DMS153 treated with DMSO at 0.1 percent for 48 hours (cell line): Measurements from ENCODE around the gene DLD.
"Not testable (repeated sequence)": the region's sequence is repeated elsewhere in the genome, so short reads cannot be mapped to it uniquely, and the experiment has no call there.

ENCODE experiments used
- DNase-seq: peaks from one replicate; lab custom pipeline; 2025; ENCODE audit not compliant: unreplicated experiment; lab: John Stamatoyannopoulos, UW

DLD gene

GRCh38 chr7:107914831-107915230 lies 23.8 kb downstream of the DLD start:
- no peak for DNase-seq

GRCh38 chr7:107915541-107915940 lies 24.6 kb downstream of the DLD start:
- no peak for DNase-seq

- DNase-seq: no peak
These were observed 27.0 kb downstream of the DLD start for GRCh38 chr7:107917763-107918651.

GRCh38 chr7:107918948-107919347 lies 28.0 kb downstream of the DLD start:
- no peak for DNase-seq

- DNase-seq: no peak
These were observed 29.2 kb downstream of the DLD start for GRCh38 chr7:107920048-107920772.

- not testable (repeated sequence) for DNase-seq
These were observed 30.8 kb downstream of the DLD start for GRCh38 chr7:107921826-107922225.

GRCh38 chr7:107922886-107923285 lies 31.9 kb downstream of the DLD start:
- DNase-seq: no peak

- DNase-seq: no peak
These were observed 34.0 kb downstream of the DLD start for GRCh38 chr7:107924841-107925504.

GRCh38 chr7:107926481-107926880 lies 35.5 kb downstream of the DLD start:
- no peak for DNase-seq

- DNase-seq: no peak
These were observed 40.9 kb downstream of the DLD start for GRCh38 chr7:107931740-107932515.

GRCh38 chr7:107932805-107933204 lies 41.8 kb downstream of the DLD start:
- no peak for DNase-seq

- no peak for DNase-seq
These were observed 42.5 kb downstream of the DLD start for GRCh38 chr7:107933386-107934013.

- DNase-seq: no peak
These were observed 44.2 kb downstream of the DLD start for GRCh38 chr7:107934991-107935770.

GRCh38 chr7:107936312-107936711 lies 45.3 kb downstream of the DLD start:
- no peak for DNase-seq

- no peak for DNase-seq
These were observed 46.5 kb downstream of the DLD start for GRCh38 chr7:107937531-107937930.

GRCh38 chr7:107938456-107939250 lies 47.7 kb downstream of the DLD start:
- DNase-seq: no peak

- DNase-seq: no peak
These were observed 48.8 kb downstream of the DLD start for GRCh38 chr7:107939573-107940489.

- DNase-seq: no peak
These were observed 50.0 kb downstream of the DLD start for GRCh38 chr7:107940951-107941350.
